Stimulated activated CD8-positive, alpha-beta memory T cell treated with anti-CD3 and anti-CD28 coated beads, Interleukin-15, amount 100 ng/mL, for 24 hours (primary cell): ENCODE results near the gene OR52I1.

Source experiments
- DNase-seq: peaks from one replicate; pipeline ENCODE4 v3.0.0-alpha.2; 2020; ENCODE audit warnings: low read depth

OR52I1 gene

GRCh38 chr11:4593739-4594138 is at the start of gene OR52I1:
Gene OR52I1, plus strand, starts transcription at chr11:4594039. Its CDS starts 0 bp downstream, at chr11:4594039.
- no peak for DNase-seq

GRCh38 chr11:4544891-4545290 is 48.9 kb upstream of the OR52I1 start, which contains the start of gene OR52M1:
Gene OR52M1, plus strand, starts transcription at chr11:4545191. Its CDS starts 0 bp downstream, at chr11:4545191.
- no peak for DNase-seq

- DNase-seq, result no peak
These were observed 47.0 kb upstream of the OR52I1 start for GRCh38 chr11:4546878-4547277.

GRCh38 chr11:4547416-4547815 is 46.4 kb upstream of the OR52I1 start:
- DNase-seq, result no peak

GRCh38 chr11:4551346-4551979 is 42.4 kb upstream of the OR52I1 start:
- no peak for DNase-seq

GRCh38 chr11:4559527-4560440 is 34.1 kb upstream of the OR52I1 start:
- no peak for DNase-seq

GRCh38 chr11:4560467-4560866 is 33.4 kb upstream of the OR52I1 start:
- no peak for DNase-seq

- DNase-seq, result no peak
These were observed 28.5 kb upstream of the OR52I1 start for GRCh38 chr11:4565371-4565770.

- no peak for DNase-seq
These were observed 24.8 kb upstream of the OR52I1 start for GRCh38 chr11:4569075-4569474.

- DNase-seq, result no peak
These were observed 17.0 kb upstream of the OR52I1 start for GRCh38 chr11:4576880-4577279.

- no peak for DNase-seq
These were observed 16.1 kb upstream of the OR52I1 start for GRCh38 chr11:4577761-4578160.

- DNase-seq, result no peak
These were observed 15.2 kb upstream of the OR52I1 start for GRCh38 chr11:4578624-4579023.

GRCh38 chr11:4580124-4580523 is 13.7 kb upstream of the OR52I1 start:
- no peak for DNase-seq

- DNase-seq, result no peak
These were observed 12.4 kb upstream of the OR52I1 start, which contains the start of gene OR52I2 for GRCh38 chr11:4581443-4581842. Gene OR52I2, plus strand, starts transcription at chr11:4581743.

- no peak for DNase-seq
These were observed 4.8 kb upstream of the OR52I1 start for GRCh38 chr11:4589017-4589416.

- DNase-seq, result no peak
These were observed 11.2 kb downstream of the OR52I1 start for GRCh38 chr11:4605057-4605456.

- DNase-seq, result no peak
These were observed 12.6 kb downstream of the OR52I1 start for GRCh38 chr11:4606231-4607015.

GRCh38 chr11:4607096-4607495 is 13.3 kb downstream of the OR52I1 start:
- no peak for DNase-seq

GRCh38 chr11:4607781-4608666 is 14.2 kb downstream of the OR52I1 start, which contains the start of gene TRIM68:
Gene TRIM68, minus strand, starts transcription at chr11:4608231. Its CDS starts 2,727 bp downstream, at chr11:4605504.
- DNase-seq, result peak; percentile 78

- DNase-seq, result no peak
These were observed 16.6 kb downstream of the OR52I1 start for GRCh38 chr11:4610258-4610935.

GRCh38 chr11:4611986-4612385 is 18.1 kb downstream of the OR52I1 start:
- DNase-seq, result no peak
